NB4 (cell line): ENCODE data around the gene CTAGE9.

ENCODE experiments used
- DNase-seq: peaks from one replicate; pipeline ENCODE4 v3.0.0; 2010; ENCODE audit warnings: low read depth
- H3K4me3 ChIP-seq: one replicate; pipeline ENCODE4 v1.5.1; 2011; ENCODE audit warnings: mild to moderate bottlenecking, low read depth, low read length, moderate library complexity
- MYC ChIP-seq: IDR thresholded peaks from 2 replicates; pipeline ENCODE4 v1.6.1; 2011; ENCODE audit warnings: low read depth, low read length
- POLR2A ChIP-seq: IDR thresholded peaks from 2 replicates; pipeline ENCODE4 v1.6.1; 2011; ENCODE audit warnings: mild to moderate bottlenecking; ENCODE audit not compliant: insufficient read length; ENCODE audit errors: extremely low read depth
- TF ChIP-seq, protein P1 (sequence below): IDR thresholded peaks from 2 replicates; pipeline ENCODE4 v1.6.1; 2011; ENCODE audit warnings: low read depth, low read length
- TF ChIP-seq, protein P2 (sequence below): IDR thresholded peaks from one replicate; pipeline ENCODE4 v1.5.1; 2012; ENCODE audit warnings: low read depth, low read length

Gene CTAGE9

GRCh38 chr6:131731224-131731623 is 20.4 kb upstream of the CTAGE9 start:
- no peak overlapping the region for H3K4me3 ChIP-seq
- TF ChIP-seq MYC, result no peak
- TF ChIP-seq, protein P1, sequence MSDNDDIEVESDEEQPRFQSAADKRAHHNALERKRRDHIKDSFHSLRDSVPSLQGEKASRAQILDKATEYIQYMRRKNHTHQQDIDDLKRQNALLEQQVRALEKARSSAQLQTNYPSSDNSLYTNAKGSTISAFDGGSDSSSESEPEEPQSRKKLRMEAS, result no peak
- TF ChIP-seq, protein P2, sequence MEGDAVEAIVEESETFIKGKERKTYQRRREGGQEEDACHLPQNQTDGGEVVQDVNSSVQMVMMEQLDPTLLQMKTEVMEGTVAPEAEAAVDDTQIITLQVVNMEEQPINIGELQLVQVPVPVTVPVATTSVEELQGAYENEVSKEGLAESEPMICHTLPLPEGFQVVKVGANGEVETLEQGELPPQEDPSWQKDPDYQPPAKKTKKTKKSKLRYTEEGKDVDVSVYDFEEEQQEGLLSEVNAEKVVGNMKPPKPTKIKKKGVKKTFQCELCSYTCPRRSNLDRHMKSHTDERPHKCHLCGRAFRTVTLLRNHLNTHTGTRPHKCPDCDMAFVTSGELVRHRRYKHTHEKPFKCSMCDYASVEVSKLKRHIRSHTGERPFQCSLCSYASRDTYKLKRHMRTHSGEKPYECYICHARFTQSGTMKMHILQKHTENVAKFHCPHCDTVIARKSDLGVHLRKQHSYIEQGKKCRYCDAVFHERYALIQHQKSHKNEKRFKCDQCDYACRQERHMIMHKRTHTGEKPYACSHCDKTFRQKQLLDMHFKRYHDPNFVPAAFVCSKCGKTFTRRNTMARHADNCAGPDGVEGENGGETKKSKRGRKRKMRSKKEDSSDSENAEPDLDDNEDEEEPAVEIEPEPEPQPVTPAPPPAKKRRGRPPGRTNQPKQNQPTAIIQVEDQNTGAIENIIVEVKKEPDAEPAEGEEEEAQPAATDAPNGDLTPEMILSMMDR, result no peak
- no peak for TF ChIP-seq POLR2A
- no peak for DNase-seq

DNA sequence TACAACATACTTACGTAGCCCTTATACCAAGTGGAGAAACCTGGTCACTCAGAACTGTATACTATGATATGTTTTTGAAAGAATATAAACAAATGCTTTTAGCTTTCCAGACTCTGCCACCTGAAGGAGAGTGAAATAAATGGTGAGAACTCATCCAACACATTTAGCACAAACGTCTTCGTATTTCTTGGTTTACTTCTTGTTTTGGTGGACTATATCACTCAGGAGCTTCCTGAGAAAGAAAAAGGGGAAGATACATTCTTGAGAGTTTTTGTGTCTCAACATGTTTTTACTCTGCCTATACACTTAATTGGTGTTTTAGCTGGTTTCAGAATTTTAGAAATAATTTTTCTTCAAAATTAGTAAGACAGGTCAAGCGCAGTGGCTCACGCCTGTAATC is 19.4 kb upstream of the CTAGE9 start:
- TF ChIP-seq, protein P1, result no peak
- TF ChIP-seq POLR2A, result no peak
- TF ChIP-seq MYC, result no peak
- TF ChIP-seq, protein P2, result no peak
- no peak overlapping the region for H3K4me3 ChIP-seq
- DNase-seq, result no peak

DNA sequence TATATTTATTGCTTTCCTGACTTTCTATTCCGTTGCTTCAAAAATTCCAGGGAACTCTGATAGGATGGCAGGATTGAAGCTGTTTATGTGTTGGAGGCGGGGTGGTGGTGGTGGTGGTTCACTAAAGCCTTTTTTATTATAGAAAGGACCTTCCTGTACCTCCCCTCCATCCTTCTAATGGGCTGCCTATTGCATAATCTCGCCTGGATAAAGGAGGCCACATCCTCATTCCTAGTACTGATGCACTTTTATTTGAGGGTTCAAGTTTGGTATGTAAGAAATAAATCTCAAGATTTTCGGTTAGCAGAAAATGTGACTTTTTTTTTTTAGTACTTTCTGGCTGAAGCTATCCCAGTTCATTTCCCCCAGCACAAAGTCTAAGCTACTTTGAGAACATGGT is 18.7 kb upstream of the CTAGE9 start:
- H3K4me3 ChIP-seq, result no peak overlapping the region
- TF ChIP-seq POLR2A (no peak), MYC (no peak)
- TF ChIP-seq, protein P1, result no peak
- TF ChIP-seq, protein P2, result no peak
- DNase-seq, result no peak

DNA sequence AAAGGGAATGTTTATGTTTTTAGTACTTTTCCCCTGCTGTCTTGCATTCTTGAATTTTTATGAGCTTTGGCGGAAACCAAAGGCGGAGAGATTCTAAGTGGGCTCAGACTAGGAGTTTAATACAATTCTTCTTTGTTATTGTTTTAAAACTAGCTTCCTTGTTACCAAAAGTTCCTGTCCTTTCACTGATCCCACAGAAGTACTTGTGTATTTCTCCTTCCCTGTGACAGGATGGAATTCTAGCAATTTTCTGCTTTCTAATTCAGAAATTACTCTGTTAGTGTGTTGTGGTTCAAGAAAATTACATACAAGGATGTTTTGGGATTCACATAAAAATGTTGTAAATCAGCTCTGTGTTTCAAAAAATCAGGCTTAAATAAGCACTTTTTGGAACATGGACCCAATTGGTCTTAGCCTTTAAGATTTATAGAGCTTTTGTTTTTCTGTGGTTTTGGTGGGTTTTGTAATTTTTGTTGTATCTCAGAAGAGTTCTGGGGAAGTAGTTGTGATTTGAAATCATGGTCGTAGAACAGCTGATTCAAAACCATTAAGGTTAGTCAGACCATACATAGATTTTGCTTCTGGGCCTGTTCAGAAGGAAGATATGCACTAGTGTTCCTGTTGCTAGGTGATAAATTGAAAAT is 17.6 kb upstream of the CTAGE9 start:
- H3K4me3 ChIP-seq, result no peak overlapping the region
- DNase-seq, result no peak
- no peak for TF ChIP-seq POLR2A
- no peak for TF ChIP-seq MYC
- TF ChIP-seq, protein P1, result no peak

DNA sequence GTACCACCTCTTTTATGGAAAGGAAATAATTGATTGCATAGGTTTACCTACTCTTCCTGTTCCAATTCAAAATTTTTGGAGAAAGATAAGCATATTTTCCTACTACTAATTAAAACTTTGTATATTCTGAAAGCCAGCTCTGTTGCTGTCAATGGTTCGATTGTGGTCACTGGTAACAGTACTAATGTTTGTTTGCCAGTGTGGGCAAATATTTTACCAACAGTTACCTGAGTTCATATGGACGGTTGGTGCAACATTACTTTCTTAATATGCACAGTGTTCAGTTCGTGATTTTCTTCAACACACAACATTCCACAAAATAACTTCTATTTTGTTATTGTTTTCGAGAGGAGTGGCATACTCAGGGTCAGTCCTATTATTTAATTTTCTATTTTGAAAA is 17.1 kb upstream of the CTAGE9 start:
- no peak for DNase-seq
- TF ChIP-seq MYC, result no peak
- TF ChIP-seq, protein P2, result no peak
- TF ChIP-seq POLR2A, result no peak
- TF ChIP-seq, protein P1, result no peak
- H3K4me3 ChIP-seq, result no peak overlapping the region

DNA sequence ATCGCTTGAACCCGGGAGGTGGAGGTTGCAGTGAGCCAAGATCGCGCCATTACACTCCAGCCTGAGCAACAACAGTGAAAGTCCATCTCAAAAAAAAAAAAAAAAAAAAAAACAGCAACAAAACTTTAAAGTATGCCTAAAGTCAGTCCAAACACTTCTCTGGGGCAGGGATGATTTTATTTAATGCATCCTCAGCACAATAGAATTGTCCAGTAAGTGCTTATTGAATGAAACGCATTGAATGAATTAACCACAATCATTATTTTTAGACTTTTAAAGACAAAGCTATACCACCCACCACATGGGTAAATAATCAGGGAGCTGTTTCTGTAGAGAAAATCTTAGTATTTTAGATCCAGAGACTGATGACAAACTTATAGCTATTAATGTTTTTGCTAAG is 16.6 kb upstream of the CTAGE9 start:
- TF ChIP-seq, protein P1, result no peak
- TF ChIP-seq, protein P2, result no peak
- TF ChIP-seq POLR2A (no peak), MYC (no peak)
- no peak for DNase-seq

More for the DNA sequence above, 16.6 kb upstream of the CTAGE9 start:
- no peak overlapping the region for H3K4me3 ChIP-seq
